A549 (cell line): ENCODE results near the gene GCAT. TPM values are rescaled to one million over a fixed set of nuclear protein-coding genes. Genes with fewer than 3 reads are reported as not detected.

ENCODE experiments used
- ATAC-seq, 2 experiments: fragments of 200-7000 bp in 1 of 2; fragments of >200 bp in 1 of 2; cut with Nextera tagmentation in 1 of 2; cut with Tn5 transposase in 1 of 2; 3 replicates each; pipeline versions ENCODE4 v1.8.0 to v1.9.1; 2018 to 2020; ENCODE audit warnings: mild to moderate bottlenecking in 1 of 2, moderate library complexity in 1 of 2
- CTCF ChIA-PET: fragments of 300-600 bp; sonication (Branson Sonifier 250); formaldehyde crosslinking; extraction: SDS; loops from one replicate; lab custom pipeline; 2021; ENCODE audit warnings: antibody characterized with exemption, inconsistent platforms; lab: Yijun Ruan, JAX
- POLR2A ChIA-PET: fragments of 350-600 bp; formaldehyde crosslinking; extraction: SDS; loops from one replicate; lab custom pipeline; 2021; ENCODE audit warnings: antibody characterized with exemption, inconsistent platforms; lab: Yijun Ruan, JAX
- DNase-seq, 2 experiments: peaks; one replicate each; pipeline versions ENCODE4 v3.0.0 to v3.0.0-alpha.2; 2011 to 2016; ENCODE audit warnings: low read depth in 1 of 2, low spot score in 1 of 2
- FAIRE-seq: peaks from 2 replicates; lab custom pipeline; 2011; peaks lifted over from hg19 to GRCh38; lab: Jason Lieb, UNC
- H3K27ac ChIP-seq, 2 experiments: fragments of >200 bp; sonication (Bioruptor Twin); formaldehyde crosslinking; 3 replicates each; pipeline ENCODE4 v1.5.1; 2016 to 2017
- H3K4me1 ChIP-seq: fragments of >200 bp; sonication (Bioruptor Twin); formaldehyde crosslinking; 3 replicates; pipeline ENCODE4 v1.6.1; 2016
- H3K4me2 ChIP-seq: fragments of >200 bp; sonication (Bioruptor Twin); formaldehyde crosslinking; 3 replicates; pipeline ENCODE4 v1.6.1; 2016
- H3K4me3 ChIP-seq: fragments of >200 bp; sonication (Bioruptor Twin); formaldehyde crosslinking; 3 replicates; pipeline ENCODE4 v1.5.1; 2016
- H3K9me3 ChIP-seq: fragments of >200 bp; sonication (Bioruptor Twin); formaldehyde crosslinking; 3 replicates; pipeline ENCODE4 v1.6.1; 2016
- CHD2 ChIP-seq: fragments of 150-350 bp; IDR thresholded peaks from 2 replicates; pipeline ENCODE4 v1.6.1; 2014; ENCODE audit warnings: low read length; ENCODE audit not compliant: partially characterized antibody
- E2F6 ChIP-seq: IDR thresholded peaks from 2 replicates; pipeline ENCODE4 v1.6.1; 2012; ENCODE audit warnings: low read depth, borderline replicate concordance
- EHF ChIP-seq: fragments of 250-450 bp; sonication (Bioruptor Pico); IDR thresholded peaks from 2 replicates; pipeline ENCODE4 v1.5.0; 2020; ENCODE audit warnings: mild to moderate bottlenecking
- EP300 ChIP-seq, 2 experiments: fragments of >200 bp; sonication (Bioruptor Twin); formaldehyde crosslinking; IDR thresholded peaks; 2 replicates in 1 of 2; 3 replicates in 1 of 2; pipeline ENCODE4 v1.6.1; 2016 to 2017
- ESRRA ChIP-seq: fragments of 150-350 bp; IDR thresholded peaks from 2 replicates; pipeline ENCODE4 v1.6.1; 2014; ENCODE audit warnings: mild to moderate bottlenecking, low read length, borderline replicate concordance
- FOSB ChIP-seq: fragments of 250-450 bp; sonication (Bioruptor Pico); IDR thresholded peaks from 2 replicates; pipeline ENCODE4 v1.5.0; 2020; ENCODE audit warnings: mild to moderate bottlenecking, moderate library complexity
- HEYL ChIP-seq: fragments of 250-450 bp; sonication (Bioruptor Pico); IDR thresholded peaks from 2 replicates; pipeline ENCODE4 v1.8.0; 2021; ENCODE audit warnings: mild to moderate bottlenecking, moderate library complexity
- HOXA7 ChIP-seq: fragments of 250-450 bp; sonication (Bioruptor Pico); IDR thresholded peaks from 2 replicates; pipeline ENCODE4 v1.5.0; 2020; ENCODE audit warnings: mild to moderate bottlenecking, moderate library complexity
- HOXB13 ChIP-seq: fragments of 250-450 bp; sonication (Bioruptor Pico); IDR thresholded peaks from 2 replicates; pipeline ENCODE4 v1.5.0; 2020; ENCODE audit warnings: low read depth, mild to moderate bottlenecking, moderate library complexity
- HOXB5 ChIP-seq: fragments of 250-450 bp; sonication (Bioruptor Pico); IDR thresholded peaks from 2 replicates; pipeline ENCODE4 v1.5.0; 2020; ENCODE audit warnings: mild to moderate bottlenecking, moderate library complexity
- JUN ChIP-seq, 2 experiments: fragments of >200 bp; sonication (Bioruptor Twin); formaldehyde crosslinking; IDR thresholded peaks; 2 replicates in 1 of 2; 3 replicates in 1 of 2; pipeline ENCODE4 v1.6.1; 2016 to 2017
- MAZ ChIP-seq: fragments of 150-350 bp; IDR thresholded peaks from 2 replicates; pipeline ENCODE4 v1.6.1; 2014; ENCODE audit warnings: antibody characterized with exemption, low read depth, low read length, borderline replicate concordance
- MYC ChIP-seq: IDR thresholded peaks from 2 replicates; pipeline ENCODE4 v1.6.1; 2012; ENCODE audit warnings: mild to moderate bottlenecking, inconsistent platforms, low read length, improper control_type of control experiment, borderline replicate concordance
- NFE2L2 ChIP-seq: fragments of 150-350 bp; conservative IDR thresholded peaks from 2 replicates; pipeline ENCODE4 v1.6.1; 2014; ENCODE audit warnings: low read length
- NPAS2 ChIP-seq: fragments of 250-450 bp; sonication (Bioruptor Pico); IDR thresholded peaks from 2 replicates; pipeline ENCODE4 v1.8.0; 2022; ENCODE audit warnings: mild to moderate bottlenecking, moderate library complexity, borderline replicate concordance
- PBX3 ChIP-seq: IDR thresholded peaks from 2 replicates; pipeline ENCODE4 v1.6.1; 2012
- PHF8 ChIP-seq: fragments of 200-600 bp; sonication (generic); IDR thresholded peaks from 2 replicates; pipeline ENCODE4 v1.6.1; 2016; ENCODE audit warnings: low read depth, mild to moderate bottlenecking, antibody characterized with exemption, moderate library complexity, borderline replicate concordance
- POLR2AphosphoS2 ChIP-seq: conservative IDR thresholded peaks from 2 replicates; pipeline ENCODE4 v1.6.1; 2012; ENCODE audit warnings: low read length, improper control_type of control experiment, inconsistent platforms
- RARB ChIP-seq: fragments of 250-450 bp; sonication (Bioruptor Pico); IDR thresholded peaks from 2 replicates; pipeline ENCODE4 v1.8.0; 2021; ENCODE audit warnings: mild to moderate bottlenecking, moderate library complexity
- RCOR1 ChIP-seq: fragments of 150-350 bp; IDR thresholded peaks from 2 replicates; pipeline ENCODE4 v1.6.1; 2014; ENCODE audit warnings: antibody characterized with exemption, low read length, low read depth
- RNF2 ChIP-seq: fragments of 200-600 bp; sonication (generic); IDR thresholded peaks from 2 replicates; pipeline ENCODE4 v1.6.1; 2016; ENCODE audit warnings: low read depth, mild to moderate bottlenecking, antibody characterized with exemption, moderate library complexity, borderline replicate concordance
- SMC3 ChIP-seq: fragments of >200 bp; sonication (Bioruptor Twin); formaldehyde crosslinking; IDR thresholded peaks from 3 replicates; pipeline ENCODE4 v1.6.1; 2018; ENCODE audit warnings: inconsistent platforms
- TFCP2L1 ChIP-seq: fragments of 250-450 bp; sonication (Bioruptor Pico); IDR thresholded peaks from 2 replicates; pipeline ENCODE4 v1.5.0; 2021; ENCODE audit warnings: mild to moderate bottlenecking
- ZFP36 ChIP-seq: fragments of 450-650 bp; IDR thresholded peaks from 2 replicates; pipeline ENCODE4 v1.6.1; 2014; ENCODE audit warnings: borderline replicate concordance; ENCODE audit not compliant: partially characterized antibody
- ZNF302 ChIP-seq: fragments of 250-450 bp; sonication (Bioruptor Pico); IDR thresholded peaks from 2 replicates; pipeline ENCODE4 v1.9.0; 2021; ENCODE audit warnings: inconsistent platforms, mild to moderate bottlenecking, moderate library complexity
- ZSCAN20 ChIP-seq: fragments of 250-450 bp; sonication (Bioruptor Pico); IDR thresholded peaks from 2 replicates; pipeline ENCODE4 v1.8.0; 2022; ENCODE audit warnings: mild to moderate bottlenecking, moderate library complexity
- WGBS: methylation state at CpG from one replicate; pipeline ENCODE4 v1.1.6; 2017; ENCODE audit errors: missing lambda C conversion rate; 5-methylcytosine and 5-hydroxymethylcytosine counted together
- polyA plus RNA-seq, 4 experiments: library from polyadenylated mRNA; depleted of rRNA in 3 of 4; stranded (reverse); fragments of >200 nt; fragmentation: RNase III in 1 of 4; extraction: RNeasy Plus Mini Kit Qiagen cat#74134 plus additional on column Dnase treatment in 1 of 4; gene quantifications; 2 replicates in 3 of 4; 3 replicates in 1 of 4; pipeline ENCODE4 v1.2.3, GENCODE V29; 2011 to 2017

GCAT gene
- polyA plus RNA-seq, 2 of the 4 experiments (the other 2 are of a cell fraction), result 1.2 to 2.1 TPM

GRCh38 chr22:37776639-37777005, 31.1 kb upstream of the GCAT start:
- WGBS, result 84% methylated on average over 10 of the region's 10 CpGs
- Histone ChIP-seq H3K9me3 (no peaks in the 10 kb centered on the region), H3K4me3 (no peak overlapping the region), H3K4me2 (no peak overlapping the region), H3K4me1 (peaks cover 11% of the 10 kb centered on the region; the same call in 2 of the 3 replicates), H3K27ac (no peak overlapping the region)
- DNase-seq (no peak), ATAC-seq (no peak), FAIRE-seq (no peak)
- POLR2A ChIA-PET, result no interaction called here
- CTCF ChIA-PET, result interaction anchor here (0.9 to 1.4 kb wide), 3 partner anchors 9 to 116 kb away, joined by 3 to 6 read pairs (median 4); no protein-coding TSS in a partner anchor
- TF ChIP-seq NFE2L2 (no peak), TFCP2L1 (CRISPR knock-in tag) (no peak)

GRCh38 chr22:37777122-37777687, 30.5 kb upstream of the GCAT start:
- 72% methylated on average over 11 of the region's 11 CpGs for WGBS
- CTCF ChIA-PET, result interaction anchor here (1.1 to 1.4 kb wide), 2 partner anchors 10 to 15 kb away, joined by 4 to 6 read pairs; no protein-coding TSS in a partner anchor
- POLR2A ChIA-PET, result no interaction called here
- no peak overlapping the region for H3K4me2 ChIP-seq
- no peak for ATAC-seq
- FAIRE-seq, result no peak
- no peak overlapping the region for H3K4me3 ChIP-seq
- TF ChIP-seq RCOR1 (no peak), EP300 (IDR thresholded peaks at IDR 0.05) (no peak), SMC3 (no peak), MYC (no peak), ZSCAN20 (no peak), PBX3 (no peak), RARB (CRISPR knock-in tag) (no peak), POLR2AphosphoS2 (no peak), EHF (CRISPR knock-in tag) (no peak), NPAS2 (no peak), HOXB5 (CRISPR knock-in tag) (no peak), HOXA7 (CRISPR knock-in tag) (no peak), PHF8 (no peak), HEYL (CRISPR knock-in tag) (no peak), ZFP36 (no peak), FOSB (no peak), E2F6 (no peak), CHD2 (no peak), RNF2 (no peak), JUN (IDR thresholded peaks at IDR 0.05) (no peak)
- no peak for DNase-seq
- H3K9me3 ChIP-seq, result no peaks in the 10 kb centered on the region
- H3K4me1 ChIP-seq, result peaks cover 12% of the 10 kb centered on the region; the same call in 2 of the 3 replicates
- no peak overlapping the region for H3K27ac ChIP-seq

- POLR2A ChIA-PET, result no interaction called here
- no peak for DNase-seq
- Histone ChIP-seq H3K27ac (no peak overlapping the region), H3K9me3 (no peaks in the 10 kb centered on the region), H3K4me3 (no peak overlapping the region), H3K4me1 (peaks cover 13% of the 10 kb centered on the region; the same call in 2 of the 3 replicates), H3K4me2 (no peak overlapping the region)
- TF ChIP-seq ESRRA, result no peak
- no peak for TF ChIP-seq HOXB13 (CRISPR knock-in tag)
- TF ChIP-seq ZNF302 (CRISPR knock-in tag), result no peak
- no peak for TF ChIP-seq MAZ
- TF ChIP-seq RNF2, result no peak
- 89% methylated on average over 10 of the region's 10 CpGs for WGBS
- no peak for ATAC-seq
- FAIRE-seq, result no peak
- CTCF ChIA-PET, result interaction anchor here (1.0 to 1.7 kb wide), 2 partner anchors 13 to 171 kb away, joined by 3 to 5 read pairs; no protein-coding TSS in a partner anchor
Observed at GRCh38 chr22:37778370-37779009, 29.2 kb upstream of the GCAT start.
